Measurements from ENCODE around the gene XPO4.

DNA sequence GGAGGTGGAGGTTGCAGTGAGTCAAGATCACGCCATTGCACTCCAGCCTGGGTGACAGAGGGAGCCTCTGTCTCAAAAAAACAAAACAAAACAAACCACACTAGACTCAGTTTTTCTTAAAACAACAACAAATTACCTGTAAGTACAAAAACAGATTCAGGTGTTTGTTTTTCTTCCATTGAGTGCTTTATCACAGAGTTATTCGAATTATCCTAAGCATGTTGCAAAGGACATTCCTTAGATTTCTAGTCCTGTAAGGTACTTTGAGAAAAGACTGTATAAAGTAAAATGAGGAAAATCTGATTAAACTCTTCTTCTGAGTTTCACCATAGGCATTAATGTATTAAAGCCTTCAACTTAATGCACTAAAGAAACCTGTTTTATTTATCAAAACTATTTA, 126.6 kb downstream of the XPO4 start:
- TF ChIP-seq, protein P1, sequence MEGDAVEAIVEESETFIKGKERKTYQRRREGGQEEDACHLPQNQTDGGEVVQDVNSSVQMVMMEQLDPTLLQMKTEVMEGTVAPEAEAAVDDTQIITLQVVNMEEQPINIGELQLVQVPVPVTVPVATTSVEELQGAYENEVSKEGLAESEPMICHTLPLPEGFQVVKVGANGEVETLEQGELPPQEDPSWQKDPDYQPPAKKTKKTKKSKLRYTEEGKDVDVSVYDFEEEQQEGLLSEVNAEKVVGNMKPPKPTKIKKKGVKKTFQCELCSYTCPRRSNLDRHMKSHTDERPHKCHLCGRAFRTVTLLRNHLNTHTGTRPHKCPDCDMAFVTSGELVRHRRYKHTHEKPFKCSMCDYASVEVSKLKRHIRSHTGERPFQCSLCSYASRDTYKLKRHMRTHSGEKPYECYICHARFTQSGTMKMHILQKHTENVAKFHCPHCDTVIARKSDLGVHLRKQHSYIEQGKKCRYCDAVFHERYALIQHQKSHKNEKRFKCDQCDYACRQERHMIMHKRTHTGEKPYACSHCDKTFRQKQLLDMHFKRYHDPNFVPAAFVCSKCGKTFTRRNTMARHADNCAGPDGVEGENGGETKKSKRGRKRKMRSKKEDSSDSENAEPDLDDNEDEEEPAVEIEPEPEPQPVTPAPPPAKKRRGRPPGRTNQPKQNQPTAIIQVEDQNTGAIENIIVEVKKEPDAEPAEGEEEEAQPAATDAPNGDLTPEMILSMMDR (IDR thresholded peaks at IDR 0.05; ENCODE audit: insufficient read depth, low read length) = no peak
- TF ChIP-seq GABPA (IDR thresholded peaks at IDR 0.05; ENCODE audit: low read depth) = no peak
